Measurements from ENCODE around the gene LRRC8B. TPM values are rescaled to one million over a fixed set of nuclear protein-coding genes. Genes with fewer than 3 reads are reported as not detected.
A peak's percentile ranks its signal among the peaks of the same experiment; 100 is the strongest.

LRRC8B gene
- total and polyA plus RNA-seq, 9 of the 15 experiments (the other 6 are each of a cell fraction or from before 2014, with no cell fraction given), result 4.3 to 43.7 (median 14.4) TPM

DNA sequence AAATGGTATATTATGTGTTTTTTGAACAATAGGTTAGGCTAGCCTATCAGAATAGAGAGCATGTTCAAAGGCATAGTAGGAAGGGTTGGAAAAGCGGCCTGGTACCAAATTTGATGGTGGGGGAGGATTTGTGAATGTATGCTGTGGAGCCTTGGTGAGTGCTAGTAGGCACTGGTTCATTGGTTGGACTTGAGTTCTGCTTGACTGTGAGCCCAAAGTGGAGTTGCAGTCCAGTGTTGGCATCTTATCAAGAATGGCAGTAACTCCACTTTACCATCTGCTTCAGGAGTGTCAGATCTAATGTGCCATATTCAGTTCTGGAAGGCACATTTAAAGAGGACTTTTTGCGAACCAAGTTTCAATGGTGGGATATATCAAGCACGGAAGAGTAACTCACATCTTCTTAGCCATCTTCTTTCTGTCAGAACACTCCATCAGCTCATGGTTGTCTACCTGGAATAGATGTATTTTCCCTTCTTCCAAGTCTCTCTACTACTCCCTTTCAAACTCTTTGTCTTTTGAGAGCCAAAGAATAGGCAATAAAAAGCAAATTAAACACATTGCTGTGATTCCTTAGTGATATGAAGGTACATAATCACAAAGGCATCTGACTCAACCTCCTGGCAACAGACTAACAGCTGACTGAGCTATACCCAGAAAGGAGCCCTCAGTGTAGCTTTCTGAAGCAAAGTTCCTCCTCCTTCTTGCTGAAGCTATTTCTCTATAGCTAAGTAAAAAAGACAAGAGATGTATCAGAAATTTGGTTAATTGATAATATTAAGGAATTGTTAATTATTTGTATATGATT lies 21.7 kb downstream of the LRRC8B start (continued):
- TF ChIP-seq RAD51 (IDR thresholded peaks at IDR 0.05; ENCODE audit: borderline replicate concordance, low read depth), result no peak
- TF ChIP-seq NONO (IDR thresholded peaks at IDR 0.05; ENCODE audit: low read depth in 2 of 2, low read length in 1 of 2), result no peak
- no peak for TF ChIP-seq MECOM (CRISPR knock-in tag; IDR thresholded peaks at IDR 0.05)
- TF ChIP-seq, protein P1, sequence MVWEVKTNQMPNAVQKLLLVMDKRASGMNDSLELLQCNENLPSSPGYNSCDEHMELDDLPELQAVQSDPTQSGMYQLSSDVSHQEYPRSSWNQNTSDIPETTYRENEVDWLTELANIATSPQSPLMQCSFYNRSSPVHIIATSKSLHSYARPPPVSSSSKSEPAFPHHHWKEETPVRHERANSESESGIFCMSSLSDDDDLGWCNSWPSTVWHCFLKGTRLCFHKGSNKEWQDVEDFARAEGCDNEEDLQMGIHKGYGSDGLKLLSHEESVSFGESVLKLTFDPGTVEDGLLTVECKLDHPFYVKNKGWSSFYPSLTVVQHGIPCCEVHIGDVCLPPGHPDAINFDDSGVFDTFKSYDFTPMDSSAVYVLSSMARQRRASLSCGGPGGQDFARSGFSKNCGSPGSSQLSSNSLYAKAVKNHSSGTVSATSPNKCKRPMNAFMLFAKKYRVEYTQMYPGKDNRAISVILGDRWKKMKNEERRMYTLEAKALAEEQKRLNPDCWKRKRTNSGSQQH (CRISPR knock-in tag; IDR thresholded peaks at IDR 0.05), result no peak
- no peak for TF ChIP-seq CEBPG (CRISPR knock-in tag; IDR thresholded peaks at IDR 0.05)
- no peak for TF ChIP-seq CEBPG (tag; conservative IDR thresholded peaks at IDR 0.05 in 1 of 2, IDR thresholded peaks at IDR 0.05 in 1 of 2)
- TF ChIP-seq ZBTB9 (CRISPR knock-in tag; IDR thresholded peaks at IDR 0.05), result no peak
- no peak for TF ChIP-seq TAF9B (IDR thresholded peaks at IDR 0.05; ENCODE audit: partially characterized antibody)
- TF ChIP-seq U2AF1 (optimal IDR thresholded peaks at IDR 0.05; ENCODE audit: low read depth, low read length), result no peak
- 0 out of 2 replicates have a peak, but pooled peaks have one; percentile 19 for TF ChIP-seq POLR2G (IDR thresholded peaks at IDR 0.05; ENCODE audit: low read depth, low read length)
- TF ChIP-seq, protein P2, sequence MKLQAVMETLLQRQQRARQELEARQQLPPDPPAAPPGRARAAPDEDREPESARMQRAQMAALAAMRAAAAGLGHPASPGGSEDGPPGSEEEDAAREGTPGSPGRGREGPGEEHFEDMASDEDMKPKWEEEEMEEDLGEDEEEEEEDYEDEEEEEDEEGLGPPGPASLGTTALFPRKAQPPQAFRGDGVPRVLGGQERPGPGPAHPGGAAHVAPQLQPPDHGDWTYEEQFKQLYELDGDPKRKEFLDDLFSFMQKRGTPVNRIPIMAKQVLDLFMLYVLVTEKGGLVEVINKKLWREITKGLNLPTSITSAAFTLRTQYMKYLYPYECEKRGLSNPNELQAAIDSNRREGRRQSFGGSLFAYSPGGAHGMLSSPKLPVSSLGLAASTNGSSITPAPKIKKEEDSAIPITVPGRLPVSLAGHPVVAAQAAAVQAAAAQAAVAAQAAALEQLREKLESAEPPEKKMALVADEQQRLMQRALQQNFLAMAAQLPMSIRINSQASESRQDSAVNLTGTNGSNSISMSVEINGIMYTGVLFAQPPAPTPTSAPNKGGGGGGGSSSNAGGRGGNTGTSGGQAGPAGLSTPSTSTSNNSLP (IDR thresholded peaks at IDR 0.05; ENCODE audit: borderline replicate concordance, low read depth, low read length), result peak; percentile 14; the same call in 1 of the 2 replicates
- TF ChIP-seq, protein P3, sequence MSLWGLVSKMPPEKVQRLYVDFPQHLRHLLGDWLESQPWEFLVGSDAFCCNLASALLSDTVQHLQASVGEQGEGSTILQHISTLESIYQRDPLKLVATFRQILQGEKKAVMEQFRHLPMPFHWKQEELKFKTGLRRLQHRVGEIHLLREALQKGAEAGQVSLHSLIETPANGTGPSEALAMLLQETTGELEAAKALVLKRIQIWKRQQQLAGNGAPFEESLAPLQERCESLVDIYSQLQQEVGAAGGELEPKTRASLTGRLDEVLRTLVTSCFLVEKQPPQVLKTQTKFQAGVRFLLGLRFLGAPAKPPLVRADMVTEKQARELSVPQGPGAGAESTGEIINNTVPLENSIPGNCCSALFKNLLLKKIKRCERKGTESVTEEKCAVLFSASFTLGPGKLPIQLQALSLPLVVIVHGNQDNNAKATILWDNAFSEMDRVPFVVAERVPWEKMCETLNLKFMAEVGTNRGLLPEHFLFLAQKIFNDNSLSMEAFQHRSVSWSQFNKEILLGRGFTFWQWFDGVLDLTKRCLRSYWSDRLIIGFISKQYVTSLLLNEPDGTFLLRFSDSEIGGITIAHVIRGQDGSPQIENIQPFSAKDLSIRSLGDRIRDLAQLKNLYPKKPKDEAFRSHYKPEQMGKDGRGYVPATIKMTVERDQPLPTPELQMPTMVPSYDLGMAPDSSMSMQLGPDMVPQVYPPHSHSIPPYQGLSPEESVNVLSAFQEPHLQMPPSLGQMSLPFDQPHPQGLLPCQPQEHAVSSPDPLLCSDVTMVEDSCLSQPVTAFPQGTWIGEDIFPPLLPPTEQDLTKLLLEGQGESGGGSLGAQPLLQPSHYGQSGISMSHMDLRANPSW (CRISPR knock-in tag; IDR thresholded peaks at IDR 0.05), result no peak
- TF ChIP-seq ZNF57 (CRISPR knock-in tag; IDR thresholded peaks at IDR 0.05), result no peak
- no peak for TF ChIP-seq ZSCAN32 (CRISPR knock-in tag; IDR thresholded peaks at IDR 0.05)
- no peak for TF ChIP-seq CBFA2T3 (IDR thresholded peaks at IDR 0.05)
- no peak for TF ChIP-seq ILF3 (IDR thresholded peaks at IDR 0.05; ENCODE audit: borderline replicate concordance)
- 0 out of 2 replicates have a peak, but pooled peaks have one; percentile 17 for TF ChIP-seq HDGF (IDR thresholded peaks at IDR 0.05)
- no peak for TF ChIP-seq CC2D1A (IDR thresholded peaks at IDR 0.05)
